Measurements from ENCODE around the gene IKBKE.

Gene IKBKE

DNA sequence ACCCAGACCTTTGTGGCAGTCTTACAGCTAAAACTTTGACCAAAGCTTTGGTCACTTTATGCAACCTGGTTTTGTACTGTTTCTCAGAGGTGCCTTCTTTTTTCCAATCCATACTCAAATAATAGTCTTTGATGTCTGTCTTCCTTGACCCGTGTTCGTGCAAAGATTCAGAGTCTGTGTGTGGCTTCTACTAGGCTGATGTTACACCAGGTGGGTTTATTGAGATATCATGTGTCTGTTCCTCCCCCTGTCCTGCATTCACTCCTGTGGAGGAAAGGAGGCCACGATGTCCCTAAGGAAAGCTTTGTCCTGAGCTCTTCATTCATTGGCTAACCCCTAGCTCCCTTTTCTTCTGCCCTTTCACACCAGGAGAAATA, 15.0 kb upstream of the IKBKE start:
- DNase-seq (ENCODE audit: low read depth): no peak

DNA sequence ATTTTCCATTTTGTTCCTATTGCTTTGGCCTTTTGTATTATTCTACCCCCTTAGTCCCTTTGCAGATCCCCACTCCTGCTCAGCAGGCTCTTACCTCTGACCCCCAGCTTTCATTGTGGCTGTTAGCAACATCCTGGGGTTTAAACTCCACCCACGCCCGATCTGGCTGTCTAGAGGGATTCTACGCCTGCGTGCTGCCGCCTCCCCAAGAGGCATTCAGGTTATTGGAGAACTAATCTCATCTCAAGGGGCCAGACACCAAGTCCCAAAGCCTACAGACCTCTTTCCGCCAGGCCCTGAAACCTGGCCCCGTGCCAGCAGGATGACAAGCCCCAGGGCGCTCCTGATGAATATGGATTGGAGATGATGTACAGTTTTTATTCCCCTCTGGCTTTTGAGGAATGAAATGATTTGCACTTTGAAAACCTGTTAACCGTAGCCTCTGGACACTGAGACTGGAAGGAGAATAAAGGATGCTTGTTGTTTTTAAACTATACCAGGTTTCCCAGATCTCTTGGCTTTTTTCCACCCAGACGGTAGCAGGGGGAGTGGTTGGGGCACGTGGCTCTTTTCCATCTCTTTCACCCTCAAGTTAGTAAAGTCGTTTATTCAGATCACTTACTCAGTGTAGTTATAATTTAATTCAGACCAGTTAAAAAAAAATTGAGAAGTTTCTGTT, 14.5 kb upstream of the IKBKE start:
- DNase-seq (ENCODE audit: low read depth): no peak

DNA sequence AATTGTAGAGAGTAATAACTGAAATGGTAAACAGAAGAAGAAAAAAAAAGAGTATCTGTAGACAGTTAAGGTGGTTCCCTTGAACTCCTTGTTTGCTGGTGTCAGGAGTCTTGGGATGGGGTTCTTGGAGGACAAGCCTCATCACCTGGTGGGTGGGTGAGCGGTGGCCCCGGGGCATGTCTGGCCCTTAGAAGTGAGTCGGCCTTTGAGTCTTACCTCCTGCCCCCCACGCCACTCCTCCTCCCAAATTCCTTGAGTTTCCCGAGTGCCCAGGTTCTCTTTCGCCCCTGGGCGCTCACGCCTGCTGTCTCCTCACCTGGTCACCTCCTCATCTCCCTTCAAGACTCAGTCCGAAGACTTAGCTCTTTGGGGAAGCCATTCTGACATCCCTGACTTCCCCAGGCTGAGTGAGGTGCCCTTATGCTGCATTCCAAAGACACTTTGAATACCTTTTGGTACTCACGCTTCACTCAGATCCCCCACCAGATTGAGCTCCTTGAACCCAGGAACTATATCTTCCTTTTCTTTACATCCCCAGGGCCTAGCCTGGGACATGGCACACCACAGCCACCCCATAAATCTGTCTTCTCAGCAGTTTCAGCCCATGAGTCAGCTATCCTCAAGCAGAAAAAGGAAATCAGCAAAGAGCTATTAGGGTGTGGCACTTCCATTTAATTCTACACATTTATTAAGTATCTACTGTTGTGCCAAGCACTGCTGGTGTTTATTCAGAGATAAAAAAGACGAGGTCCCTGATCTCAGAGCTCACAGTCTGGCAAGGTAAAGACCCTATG, 13.5 kb upstream of the IKBKE start:
- DNase-seq (ENCODE audit: low read depth): no peak

DNA sequence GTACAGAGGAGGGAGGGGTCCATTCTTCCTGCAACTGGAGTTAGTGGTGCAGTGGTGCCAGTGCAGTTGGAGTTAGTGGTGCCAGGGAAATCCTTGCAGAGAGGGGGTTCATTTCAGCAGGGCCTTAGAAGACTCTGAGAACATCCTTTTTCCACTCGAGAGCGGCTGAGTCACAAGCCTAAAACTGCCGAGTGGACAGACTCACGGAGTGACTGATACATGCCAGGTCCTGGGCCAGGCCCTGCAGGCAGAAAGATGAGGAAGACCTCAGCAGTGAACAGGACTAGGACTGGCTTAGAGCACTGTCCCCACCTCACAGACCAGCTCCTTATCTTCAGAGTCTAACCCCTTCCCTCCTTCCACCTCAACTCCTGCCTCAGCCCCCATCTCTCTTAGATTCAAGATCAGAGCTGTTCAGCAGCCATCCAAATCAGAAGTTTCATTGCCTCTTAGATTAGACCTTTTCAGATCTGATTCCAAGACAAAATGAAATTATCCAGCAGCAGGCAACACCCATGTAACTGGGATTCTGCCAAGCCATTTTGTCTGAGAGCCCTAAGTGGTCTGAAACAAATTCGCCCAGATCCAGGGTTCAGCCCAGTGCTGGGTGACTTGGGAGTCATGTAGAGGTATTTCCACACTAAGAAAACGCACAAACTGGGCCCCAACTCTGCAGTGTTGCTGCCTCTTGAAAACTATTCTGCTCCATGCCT, 12.7 kb upstream of the IKBKE start:
- DNase-seq (ENCODE audit: low read depth): no peak

DNA sequence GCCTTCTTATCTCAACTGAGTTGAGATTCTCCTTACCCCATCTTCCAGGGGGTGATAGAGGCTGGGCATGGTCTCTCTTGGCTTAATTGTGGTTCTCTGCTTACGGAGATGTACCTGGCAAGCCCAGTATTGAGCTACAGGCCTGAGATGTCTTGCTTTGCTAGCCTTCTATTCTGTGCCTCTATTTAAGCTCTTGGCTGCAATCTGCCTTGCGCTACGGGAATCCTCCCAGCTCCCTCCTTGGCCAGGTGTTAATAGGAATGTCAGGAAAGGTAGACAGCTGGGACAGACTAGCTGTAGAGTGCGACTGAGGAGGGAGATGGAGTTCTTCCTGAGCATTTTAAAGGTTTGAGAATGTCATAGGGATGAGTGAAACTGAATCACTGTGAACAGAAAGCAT, 10.6 kb upstream of the IKBKE start:
- DNase-seq (ENCODE audit: low read depth): no peak

DNA sequence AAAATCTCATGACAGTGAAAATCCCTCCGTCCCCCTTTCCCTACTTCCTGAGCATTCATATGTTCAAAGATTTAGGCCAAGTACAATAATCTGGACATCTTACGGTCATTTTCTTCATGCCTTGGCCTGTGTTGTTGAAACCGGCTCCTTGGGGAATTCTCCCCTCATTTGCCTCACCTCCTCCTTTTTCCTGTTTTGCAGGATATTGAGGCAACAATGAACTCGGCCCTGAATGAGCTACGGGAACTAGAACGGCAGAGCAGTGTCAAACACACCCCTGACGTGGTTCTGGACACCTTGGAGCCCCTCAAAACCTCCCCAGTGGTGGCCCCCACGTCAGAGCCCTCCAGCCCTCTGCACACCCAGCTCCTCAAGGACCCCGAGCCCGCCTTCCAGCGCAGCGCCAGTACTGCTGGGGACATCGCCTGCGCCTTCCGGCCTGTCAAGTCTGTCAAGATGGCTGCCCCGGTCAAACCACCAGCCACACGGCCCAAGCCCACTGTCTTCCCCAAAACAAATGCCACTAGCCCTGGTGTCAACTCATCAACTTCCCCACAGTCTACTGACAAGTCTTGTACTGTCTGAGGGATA, 9.3 kb upstream of the IKBKE start:
- DNase-seq (ENCODE audit: low read depth): no peak

DNA sequence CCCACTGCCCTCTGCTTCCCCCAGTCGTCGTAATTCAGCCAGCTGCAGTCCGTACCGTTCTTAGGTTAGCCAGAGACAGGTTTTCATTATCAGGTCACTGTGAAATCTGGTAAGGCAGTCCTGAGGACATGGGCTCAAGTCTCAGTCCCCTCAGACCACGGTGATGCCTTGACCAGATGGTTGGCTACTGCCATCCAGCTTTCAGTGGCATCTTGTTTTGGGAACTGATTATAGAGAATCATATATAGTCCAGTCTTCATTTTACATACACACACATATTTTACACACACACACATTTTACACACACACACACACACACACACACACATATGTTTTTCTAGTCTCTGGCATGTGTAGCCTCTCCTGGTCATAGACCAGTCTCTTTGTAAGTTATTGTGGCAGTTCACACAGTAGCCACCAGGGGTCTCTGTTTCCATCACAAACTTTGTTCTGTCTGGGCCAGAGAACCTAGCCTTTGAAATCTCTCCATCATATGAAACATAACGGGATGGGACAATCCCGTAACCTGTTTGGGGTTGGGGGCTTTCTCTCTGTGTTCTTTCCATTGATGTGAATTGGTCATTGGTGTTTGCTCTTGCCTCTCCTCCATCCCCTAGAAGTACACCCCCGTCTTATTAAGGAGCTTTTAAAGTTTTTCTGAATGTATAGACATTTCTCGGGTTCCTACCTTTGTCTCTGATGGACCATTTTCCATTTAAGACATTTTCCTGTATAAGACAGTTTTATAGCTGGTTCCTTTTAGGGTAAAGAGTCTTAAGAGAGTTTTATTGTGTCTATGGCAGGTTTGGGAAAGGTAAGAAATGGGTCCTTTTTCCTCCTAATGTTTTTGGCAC, 8.4 kb upstream of the IKBKE start:
- DNase-seq (ENCODE audit: low read depth): peak; percentile 48

DNA sequence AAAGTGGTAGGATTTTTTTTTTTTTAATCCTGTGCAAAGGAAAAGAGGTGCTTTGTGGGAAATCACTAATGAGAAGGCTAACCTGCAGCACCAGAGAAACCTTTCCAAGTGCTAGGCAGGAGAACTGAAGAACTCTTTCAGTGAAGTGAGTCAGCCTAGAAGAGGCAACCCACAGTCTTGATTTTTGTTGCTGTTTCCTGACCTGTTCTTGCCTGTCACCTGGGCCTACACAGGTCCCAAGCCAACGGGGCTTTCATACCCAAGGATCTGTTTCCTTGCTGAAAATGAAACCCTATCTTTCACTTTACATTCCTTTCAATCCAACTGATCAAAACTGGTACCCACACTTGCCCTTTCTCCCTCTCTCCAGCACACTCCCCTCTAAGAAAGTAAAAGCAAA, 7.1 kb upstream of the IKBKE start:
- no peak for DNase-seq (ENCODE audit: low read depth)

DNA sequence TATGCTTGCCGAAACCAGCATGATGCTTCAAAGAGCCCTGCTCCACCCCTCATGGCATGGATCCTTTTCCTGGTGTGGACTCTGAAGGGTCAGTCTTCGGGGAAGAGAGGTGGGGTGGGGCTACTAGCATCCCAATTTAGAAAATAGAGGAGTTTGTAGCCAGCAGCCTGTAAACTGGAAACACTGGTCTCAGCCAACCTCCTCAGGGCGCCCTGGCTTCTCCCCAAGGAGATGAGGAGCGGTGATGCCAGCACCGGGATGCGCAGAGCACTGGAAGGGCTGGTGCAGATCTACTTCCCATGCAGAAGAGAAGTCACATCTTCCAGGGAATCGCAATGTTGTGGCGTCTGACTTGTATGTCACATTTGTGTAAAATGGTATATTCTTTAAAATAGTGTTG, 6.4 kb upstream of the IKBKE start:
- no peak for DNase-seq (ENCODE audit: low read depth)

DNA sequence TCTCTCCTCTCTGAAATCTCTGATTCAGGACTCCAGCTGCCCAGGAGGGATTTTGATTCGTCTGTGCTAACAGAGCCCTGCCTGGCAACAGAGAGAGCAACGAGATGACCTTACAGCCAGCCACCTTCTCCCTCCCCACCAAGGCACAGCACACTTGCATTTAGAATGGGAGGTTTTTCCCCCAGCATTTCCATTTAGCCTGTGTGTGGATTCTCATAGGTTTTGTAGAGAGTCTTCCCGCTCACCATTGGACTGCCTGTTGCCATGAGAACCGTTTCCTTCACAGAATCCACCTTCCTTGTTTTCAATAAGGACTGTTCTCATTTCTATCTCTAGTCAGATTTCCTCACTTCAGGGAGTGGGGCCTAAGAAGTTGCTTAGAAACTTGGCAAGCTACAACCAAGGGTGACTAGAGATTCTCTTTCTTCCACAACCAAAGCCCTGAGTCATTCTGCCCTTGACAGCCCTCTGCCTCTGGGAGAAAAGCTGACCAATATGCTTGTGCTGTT, 5.8 kb upstream of the IKBKE start:
- DNase-seq (ENCODE audit: low read depth): no peak

DNA sequence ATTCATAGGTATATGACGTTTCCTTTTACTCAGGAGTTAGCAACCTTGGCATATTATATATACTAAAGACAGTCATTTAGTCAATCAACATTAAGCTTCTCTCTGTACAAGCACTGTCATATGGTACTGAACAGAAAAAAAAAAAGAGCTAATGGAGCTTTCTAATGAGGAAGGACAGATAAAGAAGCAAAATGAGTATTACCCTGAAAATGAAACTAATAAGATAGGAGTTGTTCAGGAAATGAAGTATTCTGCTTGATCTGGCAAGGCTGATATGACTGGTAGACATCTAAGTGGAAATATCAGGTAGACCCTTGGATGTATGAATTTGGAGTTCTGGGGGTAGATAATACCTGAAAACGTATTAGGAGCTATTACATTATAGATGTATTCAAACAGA, 4.3 kb upstream of the IKBKE start:
- DNase-seq (ENCODE audit: low read depth): no peak

DNA sequence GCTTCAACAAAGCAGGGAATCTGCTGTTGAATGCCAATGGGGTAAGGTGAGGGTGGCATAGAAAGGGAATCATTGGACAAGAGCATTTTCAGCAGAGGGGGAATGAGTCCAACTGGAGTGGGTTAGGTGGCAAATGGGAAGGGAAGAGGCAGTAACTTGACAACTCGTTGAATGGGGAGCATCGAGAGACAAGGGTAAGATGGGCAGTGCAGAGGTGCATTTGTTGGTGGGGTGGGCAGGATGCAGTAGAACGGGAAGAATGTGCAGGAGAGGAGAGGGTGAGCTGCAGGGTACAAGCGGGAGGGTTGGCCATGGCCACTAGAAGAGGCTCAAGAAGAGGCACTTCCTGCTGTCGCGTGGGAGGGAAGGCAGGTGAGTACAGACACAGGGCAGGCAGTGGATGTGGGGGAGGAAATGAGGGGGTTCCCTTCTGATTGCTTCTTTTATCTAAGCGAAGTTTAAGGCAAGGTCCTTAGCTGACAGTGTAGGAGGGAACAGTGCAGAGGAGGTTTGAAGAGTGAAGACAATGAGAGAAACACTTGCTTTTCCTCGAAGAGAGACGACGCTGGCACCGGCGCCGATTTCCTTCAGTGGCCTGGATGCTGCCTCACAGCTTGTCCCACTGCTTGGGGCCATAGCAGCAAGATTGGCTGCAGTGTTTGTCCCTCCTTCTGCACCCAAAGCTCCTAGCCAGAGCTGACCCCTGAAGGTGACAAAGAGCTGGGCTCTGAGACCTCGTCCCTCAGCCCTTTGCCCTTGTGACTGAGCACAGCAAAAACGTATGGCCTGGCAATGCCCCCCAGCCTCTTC, 3.2 kb upstream of the IKBKE start:
- no peak for DNase-seq (ENCODE audit: low read depth)

DNA sequence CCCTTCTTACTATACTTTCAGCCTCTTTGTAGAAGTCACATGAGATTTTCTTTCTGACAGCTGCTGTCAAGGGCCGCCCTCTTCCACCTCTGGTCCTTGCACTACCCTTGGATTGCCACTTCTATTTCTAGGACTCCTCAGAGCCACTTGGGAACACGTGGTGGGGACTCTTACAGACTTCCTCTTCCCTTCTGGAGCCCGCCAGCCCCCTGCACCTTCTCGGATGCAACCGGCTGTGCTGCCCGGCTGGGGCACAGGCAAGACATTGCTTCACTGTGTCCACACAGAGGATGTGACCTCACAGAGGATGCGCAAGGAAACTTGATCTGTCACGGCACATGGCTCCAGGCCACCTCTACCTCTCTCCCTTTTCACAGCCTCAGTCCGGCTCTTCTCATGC, 2.4 kb upstream of the IKBKE start:
- no peak for DNase-seq (ENCODE audit: low read depth)

DNA sequence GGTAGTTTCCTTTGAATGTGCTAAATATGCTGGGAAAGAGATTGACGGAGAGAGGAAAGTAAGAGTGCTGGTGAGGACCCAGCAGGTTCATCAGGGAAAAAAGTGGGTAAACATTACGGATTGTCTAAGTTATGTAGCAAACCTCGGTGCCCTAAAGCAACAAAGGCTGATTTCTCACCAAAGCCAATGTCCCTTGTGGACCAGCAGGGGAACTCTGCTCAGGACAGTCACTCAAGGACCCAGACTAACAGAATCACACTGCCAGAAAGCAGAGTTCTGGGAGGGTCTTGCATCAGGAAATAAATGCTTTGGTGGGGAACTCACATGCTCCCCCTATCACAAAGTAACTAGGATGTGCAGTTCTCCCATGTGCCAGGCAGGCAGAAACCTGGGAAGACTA, 1.7 kb upstream of the IKBKE start:
- DNase-seq (ENCODE audit: low read depth): no peak

DNA sequence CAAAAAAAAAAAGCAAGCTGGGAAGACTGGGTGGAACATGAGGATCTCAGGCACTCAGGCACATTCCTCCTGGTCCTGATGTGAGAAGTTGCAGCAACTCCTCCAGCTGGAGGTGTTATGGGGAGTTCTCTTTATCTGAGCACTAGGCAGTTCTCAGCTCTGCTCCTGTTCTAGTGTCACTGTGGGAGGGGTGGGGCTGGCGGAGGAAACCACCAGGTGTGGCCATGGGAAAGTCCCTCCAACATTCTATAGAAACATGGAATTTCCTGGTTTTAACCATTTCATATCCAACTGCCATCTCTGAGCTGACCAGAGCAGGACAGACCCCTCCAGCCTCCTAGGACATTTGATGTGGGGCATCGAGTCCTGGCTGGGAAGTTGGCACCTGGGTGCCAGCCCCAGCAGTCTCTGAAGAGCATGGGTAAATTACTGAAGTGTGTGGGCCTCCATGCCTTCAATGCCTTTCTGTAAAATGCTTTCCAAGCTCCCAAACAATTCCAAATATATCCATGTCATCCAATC, 804 bp upstream of the IKBKE start:
- no peak for DNase-seq (ENCODE audit: low read depth)

DNA sequence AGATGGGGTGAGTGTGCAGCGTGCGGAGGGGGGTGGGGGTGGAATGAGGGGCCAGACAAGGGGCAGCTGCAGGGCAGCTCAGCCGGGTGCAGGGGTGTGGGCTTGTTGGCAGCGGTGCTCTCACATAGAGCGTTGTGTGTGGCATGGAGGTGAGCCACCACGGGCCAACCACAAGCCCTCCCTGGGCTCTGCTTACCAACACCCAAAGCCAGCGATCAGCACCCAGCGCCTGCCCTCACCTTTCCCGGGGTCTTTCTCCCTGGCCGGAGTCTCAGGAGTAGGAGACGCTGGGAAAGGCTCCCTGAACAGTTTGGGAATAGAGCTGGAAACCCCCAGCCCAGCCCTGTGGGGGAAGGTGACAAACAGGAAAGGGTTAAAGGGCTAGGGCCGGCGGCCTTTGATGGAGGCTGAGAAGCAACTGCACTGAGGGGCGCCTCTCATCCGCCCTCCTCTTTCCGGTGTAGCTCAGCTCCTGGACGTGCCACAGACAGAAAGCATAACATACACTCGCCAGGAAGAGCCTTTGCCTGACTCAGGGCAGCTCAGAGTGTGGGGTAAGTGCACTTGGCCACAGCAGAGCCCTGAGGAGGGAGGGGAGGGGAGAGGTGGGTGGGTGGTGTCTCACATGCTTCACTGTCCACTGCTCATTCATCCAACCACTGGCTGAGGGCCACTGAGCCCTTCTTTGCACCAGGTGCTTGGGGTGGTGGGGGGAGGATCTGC, 577 bp downstream of the IKBKE start:
- DNase-seq (ENCODE audit: low read depth): peak; percentile 45

DNA sequence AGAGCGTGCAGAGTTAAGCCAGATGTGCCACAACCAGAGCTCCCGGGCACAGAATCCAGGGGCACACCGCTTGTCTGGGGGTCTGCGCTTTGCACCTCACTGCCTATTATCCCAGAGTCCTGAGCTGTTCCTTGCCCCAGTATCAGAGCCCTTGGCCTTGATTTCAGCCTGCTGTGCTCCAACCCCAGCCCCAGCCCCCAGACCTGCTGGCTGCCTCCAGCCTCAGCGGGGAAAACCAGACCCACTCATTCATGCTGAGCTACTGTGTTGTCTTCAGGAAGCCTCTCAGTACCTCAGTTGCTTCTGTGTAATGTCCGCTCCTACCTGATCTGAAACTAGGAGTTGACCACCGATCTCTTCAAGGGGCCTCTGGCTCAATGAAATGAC, 1.1 kb downstream of the IKBKE start:
- no peak for DNase-seq (ENCODE audit: low read depth)

DNA sequence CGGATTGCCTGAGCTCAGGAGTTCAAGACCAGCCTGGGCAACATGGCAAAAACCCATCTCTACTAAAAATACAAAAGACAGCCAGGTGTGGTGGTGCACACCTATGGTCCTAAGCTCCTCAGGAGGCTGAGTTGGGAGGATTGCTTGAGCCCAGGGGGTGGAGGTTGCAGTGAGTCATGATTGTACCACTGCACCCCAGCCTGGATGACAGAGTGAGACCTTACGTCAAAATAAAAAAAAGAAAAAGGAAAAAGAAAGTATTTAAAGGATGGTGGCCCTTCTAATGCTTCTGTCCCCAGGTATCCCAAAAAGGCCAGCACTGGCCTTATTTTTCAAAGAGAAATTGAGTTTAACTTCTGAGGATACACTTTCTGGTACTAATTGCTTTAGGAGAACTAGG, 1.7 kb downstream of the IKBKE start:
- no peak for DNase-seq (ENCODE audit: low read depth)

DNA sequence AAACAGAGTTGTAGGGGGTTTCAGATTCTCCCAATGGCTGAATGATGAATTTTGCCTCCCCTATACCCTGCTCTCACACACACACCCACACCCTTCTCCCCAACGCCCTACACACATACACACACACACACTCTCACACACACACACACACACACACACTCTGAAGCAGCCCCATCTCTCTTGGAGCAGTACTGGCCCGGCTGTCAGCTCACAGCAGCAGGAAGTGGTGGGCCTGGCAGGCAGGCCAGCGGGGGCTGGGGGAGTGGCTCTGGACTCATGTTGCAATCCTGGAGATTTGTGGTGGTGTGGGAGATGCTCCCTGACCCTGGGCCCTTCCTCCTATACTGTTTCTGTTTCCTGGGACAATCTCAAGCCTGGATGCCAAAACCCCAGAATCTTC, 2.2 kb downstream of the IKBKE start:
- no peak for DNase-seq (ENCODE audit: low read depth)

DNA sequence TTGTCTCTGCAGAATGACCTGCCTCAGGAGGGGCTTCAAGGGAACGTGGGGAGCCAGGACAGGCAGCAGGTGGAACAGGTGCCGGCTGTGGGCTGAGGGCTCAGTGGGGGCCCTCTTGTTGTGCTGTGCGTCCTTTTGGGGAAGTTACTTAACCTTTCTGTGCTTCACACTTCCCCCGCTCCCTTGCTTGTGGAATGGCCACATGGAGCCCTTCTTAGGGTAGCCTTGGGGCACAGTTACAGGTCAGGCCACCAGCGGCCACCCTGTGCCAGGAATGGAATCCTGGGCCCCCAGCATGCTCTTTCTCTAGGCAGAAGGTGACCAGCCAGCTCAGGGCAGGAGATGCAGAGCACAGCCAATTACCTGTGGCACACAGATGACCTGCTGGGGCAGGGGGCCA, 2.6 kb downstream of the IKBKE start:
- DNase-seq (ENCODE audit: low read depth): no peak

Data from activated T-cell treated with anti-CD3 and anti-CD28 coated beads for 48 hours (primary cell).